HEK293T (cell line): ENCODE results near the gene PCDHGB6.

Experiments used
- CTCF ChIA-PET: fragments of 350-600 bp; formaldehyde crosslinking; extraction: SDS; loops from one replicate; lab custom pipeline; 2021; ENCODE audit warnings: antibody characterized with exemption, inconsistent platforms; lab: Yijun Ruan, JAX
- POLR2A ChIA-PET: fragments of 350-600 bp; formaldehyde crosslinking; extraction: SDS; loops from one replicate; lab custom pipeline; 2020; ENCODE audit warnings: antibody characterized with exemption, inconsistent platforms; lab: Yijun Ruan, JAX
- DNase-seq: peaks from one replicate; pipeline ENCODE4 v3.0.0; 2012; ENCODE audit warnings: mixed read lengths; ENCODE audit errors: extremely low spot score
- ARNT ChIP-seq: fragments of 450-650 bp; IDR thresholded peaks from 2 replicates; pipeline ENCODE4 v1.6.1; 2017; ENCODE audit warnings: mild to moderate bottlenecking
- BHLHE40 ChIP-seq: fragments of 450-650 bp; IDR thresholded peaks from 2 replicates; pipeline ENCODE4 v1.6.1; 2016; ENCODE audit warnings: mild to moderate bottlenecking, moderate library complexity, borderline replicate concordance
- CTBP1 ChIP-seq: fragments of 450-650 bp; IDR thresholded peaks from 2 replicates; pipeline ENCODE4 v1.6.1; 2016; ENCODE audit warnings: borderline replicate concordance
- ELF4 ChIP-seq: fragments of 450-650 bp; IDR thresholded peaks from 2 replicates; pipeline ENCODE4 v1.6.1; 2017; ENCODE audit warnings: antibody characterized with exemption
- FOXA1 ChIP-seq: fragments of 450-650 bp; IDR thresholded peaks from 2 replicates; pipeline ENCODE4 v1.6.1; 2016; ENCODE audit warnings: mild to moderate bottlenecking
- FOXK2 ChIP-seq: fragments of 450-650 bp; IDR thresholded peaks from 2 replicates; pipeline ENCODE4 v1.6.1; 2016; ENCODE audit warnings: mild to moderate bottlenecking
- FOXM1 ChIP-seq: fragments of 450-650 bp; IDR thresholded peaks from 2 replicates; pipeline ENCODE4 v1.6.1; 2017; ENCODE audit warnings: mild to moderate bottlenecking, borderline replicate concordance
- HDGF ChIP-seq: fragments of 450-650 bp; IDR thresholded peaks from 2 replicates; pipeline ENCODE4 v1.6.1; 2017; ENCODE audit warnings: antibody characterized with exemption, borderline replicate concordance
- L3MBTL2 ChIP-seq: fragments of 450-650 bp; conservative IDR thresholded peaks from 2 replicates; pipeline ENCODE4 v1.6.1; 2016; ENCODE audit warnings: mild to moderate bottlenecking
- LEF1 ChIP-seq: fragments of 450-650 bp; IDR thresholded peaks from 2 replicates; pipeline ENCODE4 v1.6.1; 2017; ENCODE audit warnings: mild to moderate bottlenecking, borderline replicate concordance
- NFRKB ChIP-seq: fragments of 450-650 bp; IDR thresholded peaks from 2 replicates; pipeline ENCODE4 v1.6.1; 2016; ENCODE audit warnings: mild to moderate bottlenecking, moderate library complexity
- PKNOX1 ChIP-seq: fragments of 450-650 bp; IDR thresholded peaks from 2 replicates; pipeline ENCODE4 v1.6.1; 2016
- SP1 ChIP-seq: fragments of 450-650 bp; IDR thresholded peaks from 2 replicates; pipeline ENCODE4 v1.6.1; 2017
- SUZ12 ChIP-seq: fragments of 450-650 bp; IDR thresholded peaks from 2 replicates; pipeline ENCODE4 v1.6.1; 2016; ENCODE audit warnings: mild to moderate bottlenecking
- TARDBP ChIP-seq: fragments of 450-650 bp; IDR thresholded peaks from 2 replicates; pipeline ENCODE4 v1.6.1; 2016
- ZNF384 ChIP-seq: fragments of 450-650 bp; IDR thresholded peaks from 2 replicates; pipeline ENCODE4 v1.6.1; 2016

Gene PCDHGB6

DNA sequence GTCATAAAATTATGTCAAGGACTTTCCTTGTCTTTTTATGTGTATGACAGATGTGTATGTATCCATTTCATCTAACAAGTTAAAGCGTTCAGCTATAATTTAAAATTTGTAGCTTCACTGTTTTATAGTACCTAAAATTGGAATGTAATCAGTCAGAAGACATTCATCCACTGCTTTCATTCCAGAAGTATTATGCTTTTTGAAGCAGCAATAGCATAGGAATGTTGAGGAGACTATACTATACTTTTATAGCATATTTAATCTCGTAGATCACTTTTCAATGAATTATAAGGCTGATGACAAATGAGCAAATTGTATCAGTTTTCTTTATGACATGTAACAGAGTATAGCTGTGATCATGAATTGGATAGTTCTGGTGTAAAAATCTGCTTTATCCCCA, 29.4 kb downstream of the PCDHGB6 start:
- TF ChIP-seq ELF4 (no peak), PKNOX1 (no peak), L3MBTL2 (no peak), BHLHE40 (no peak), FOXK2 (no peak), LEF1 (no peak), CTBP1 (no peak), NFRKB (no peak), FOXM1 (no peak), HDGF (no peak), SP1 (no peak), ZNF384 (no peak)
- no peak for DNase-seq
- ChIA-PET CTCF (no interaction called here), POLR2A (no interaction called here)

DNA sequence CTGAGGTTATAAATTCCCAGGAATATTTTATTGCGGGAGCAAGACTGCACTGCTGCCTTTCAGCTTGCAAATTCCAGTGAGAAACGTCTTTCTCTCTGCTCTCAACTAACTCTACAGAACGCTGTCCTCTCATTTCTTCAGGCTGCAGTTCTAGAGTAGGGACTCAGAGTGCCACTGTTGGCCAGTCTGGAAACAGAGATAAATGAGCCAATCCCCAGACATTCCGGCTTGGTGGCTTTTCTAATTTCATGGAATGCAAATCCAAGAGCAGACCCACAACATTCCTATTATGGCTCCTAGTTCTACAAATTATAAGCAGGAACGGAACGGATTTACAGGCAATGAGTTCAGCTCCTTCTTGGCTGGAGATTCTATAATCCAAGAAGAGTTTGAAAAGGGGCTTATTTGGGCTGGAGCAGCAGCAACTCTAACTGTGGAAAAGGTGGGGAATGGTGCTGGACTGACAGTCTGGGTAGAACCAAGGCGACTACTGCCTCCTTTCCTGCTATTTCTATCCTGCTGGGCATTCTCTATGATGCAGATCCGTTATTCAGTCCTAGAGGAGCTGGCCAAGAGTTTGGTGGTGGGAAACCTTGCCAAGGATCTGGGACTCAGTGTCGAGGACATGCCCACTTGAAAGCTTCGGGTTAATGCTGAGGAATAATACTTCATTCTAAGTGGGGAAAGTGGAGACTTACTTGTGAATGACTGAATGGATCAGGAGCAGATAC, 31.8 kb downstream of the PCDHGB6 start:
- TF ChIP-seq NFRKB (no peak), FOXM1 (no peak), L3MBTL2 (no peak)
- POLR2A ChIA-PET, result no interaction called here
- no peak for DNase-seq
- CTCF ChIA-PET, result no interaction called here

DNA sequence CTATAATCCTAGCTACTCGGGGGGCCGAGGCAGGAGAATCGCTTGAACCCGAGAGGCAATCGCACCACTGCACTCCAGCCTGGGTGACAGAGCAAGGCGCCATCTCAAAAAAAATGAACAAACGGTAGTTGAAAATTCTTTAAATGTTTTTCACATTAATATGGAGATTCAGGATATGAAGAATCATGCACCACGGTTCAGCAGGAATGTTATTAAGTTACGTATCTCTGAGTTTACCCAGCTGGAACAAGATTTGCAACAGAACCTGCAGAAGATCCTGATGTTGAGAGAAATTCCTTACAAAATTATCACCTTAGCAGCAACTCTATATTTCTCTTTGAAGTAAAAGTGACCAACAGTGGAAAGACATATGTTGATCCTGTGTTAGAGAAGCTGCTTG, 32.5 kb downstream of the PCDHGB6 start:
- no peak for TF ChIP-seq ELF4
- no peak for DNase-seq
- CTCF ChIA-PET, result no interaction called here
- POLR2A ChIA-PET, result no interaction called here

DNA sequence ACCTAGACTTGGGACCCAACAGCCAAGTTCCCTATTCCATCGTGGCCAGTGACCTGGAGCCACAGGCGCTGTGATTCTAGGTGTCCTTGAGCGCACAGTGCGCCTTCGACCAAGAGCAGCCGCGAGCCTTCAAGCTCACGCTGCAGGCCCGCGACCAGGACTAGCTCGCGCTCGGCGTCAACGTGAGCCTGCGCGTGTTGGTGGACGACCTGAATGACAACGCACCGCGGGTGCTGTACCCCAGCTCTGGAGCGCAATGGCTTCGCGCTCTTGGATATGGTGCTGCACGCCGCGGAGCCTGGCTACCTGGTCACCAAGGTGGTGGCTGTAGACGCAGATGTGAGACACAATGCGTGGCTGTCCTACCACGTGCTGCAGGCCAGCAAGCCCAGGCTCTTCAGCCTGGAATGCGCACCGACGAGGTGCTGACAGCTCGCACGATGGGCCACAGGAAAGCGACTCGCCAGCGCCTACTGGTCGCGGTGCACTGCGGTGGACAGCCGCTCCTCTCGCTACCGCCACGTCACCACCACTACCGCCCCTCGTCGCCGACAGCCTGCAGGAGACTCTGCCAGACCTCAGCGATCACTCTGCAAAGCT, 33.9 kb downstream of the PCDHGB6 start:
- no peak for DNase-seq
- ChIA-PET POLR2A (no interaction called here), CTCF (no interaction called here)
- TF ChIP-seq ELF4 (no peak), FOXA1 (no peak), ARNT (no peak), SUZ12 (no peak), LEF1 (no peak), BHLHE40 (no peak), FOXM1 (no peak), TARDBP (no peak), SP1 (no peak)
